ENCODE data around the gene ZNF692. TPM values are rescaled to one million over a fixed set of nuclear protein-coding genes. Genes with fewer than 3 reads are reported as not detected.
A peak's percentile ranks its signal among the peaks of the same experiment; 100 is the strongest.

Gene ZNF692
- total and polyA plus RNA-seq, 2 of the 13 experiments (the other 11 are each of a cell fraction or from before 2014, with no cell fraction given), result 27.3 to 45.8 TPM

DNA sequence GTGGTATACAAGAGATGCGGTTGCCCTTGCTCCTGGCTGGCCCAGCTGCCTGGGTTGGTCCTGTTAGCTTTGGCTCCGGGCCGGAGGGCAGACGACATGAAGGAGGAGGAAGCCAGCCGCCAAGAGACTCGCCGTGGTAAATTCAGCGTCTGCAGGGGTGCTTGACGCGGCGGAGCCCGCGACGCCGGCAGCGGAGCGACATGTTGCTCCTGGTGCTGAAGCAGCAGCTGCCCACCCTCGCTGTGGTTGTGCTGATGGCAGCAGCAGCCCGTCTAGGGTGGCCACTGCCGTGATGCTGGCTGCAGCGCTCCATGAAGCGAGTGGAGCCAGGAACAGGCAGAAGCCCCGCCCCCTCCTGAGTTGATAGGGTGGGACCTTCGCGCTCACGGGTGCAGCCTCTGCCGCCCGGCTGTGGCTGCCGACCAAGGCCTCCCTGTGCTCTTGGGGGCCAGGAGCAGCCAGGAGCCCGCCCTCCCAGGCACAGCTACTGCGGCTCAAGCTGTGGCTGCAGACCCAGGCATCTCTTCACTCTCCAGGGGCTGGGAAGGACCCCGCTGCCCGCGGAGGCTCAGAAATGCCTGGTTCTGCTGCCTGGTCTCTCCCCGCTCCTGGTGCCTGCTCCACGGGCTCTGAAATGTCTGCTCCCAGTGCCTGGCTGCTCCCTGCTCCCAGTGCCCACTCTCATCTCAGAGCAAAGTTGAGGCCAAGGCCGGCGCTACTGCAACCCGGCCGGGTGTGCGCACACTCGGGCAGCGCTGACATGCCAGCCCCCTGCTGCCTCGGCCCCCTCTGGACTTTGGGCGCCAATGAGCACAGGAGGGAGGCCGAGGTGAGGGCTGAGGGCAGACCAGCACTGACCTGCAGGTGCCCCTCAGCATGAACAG lies 4.4 kb upstream of the ZNF692 start (continued):
- TF ChIP-seq, protein P1, sequence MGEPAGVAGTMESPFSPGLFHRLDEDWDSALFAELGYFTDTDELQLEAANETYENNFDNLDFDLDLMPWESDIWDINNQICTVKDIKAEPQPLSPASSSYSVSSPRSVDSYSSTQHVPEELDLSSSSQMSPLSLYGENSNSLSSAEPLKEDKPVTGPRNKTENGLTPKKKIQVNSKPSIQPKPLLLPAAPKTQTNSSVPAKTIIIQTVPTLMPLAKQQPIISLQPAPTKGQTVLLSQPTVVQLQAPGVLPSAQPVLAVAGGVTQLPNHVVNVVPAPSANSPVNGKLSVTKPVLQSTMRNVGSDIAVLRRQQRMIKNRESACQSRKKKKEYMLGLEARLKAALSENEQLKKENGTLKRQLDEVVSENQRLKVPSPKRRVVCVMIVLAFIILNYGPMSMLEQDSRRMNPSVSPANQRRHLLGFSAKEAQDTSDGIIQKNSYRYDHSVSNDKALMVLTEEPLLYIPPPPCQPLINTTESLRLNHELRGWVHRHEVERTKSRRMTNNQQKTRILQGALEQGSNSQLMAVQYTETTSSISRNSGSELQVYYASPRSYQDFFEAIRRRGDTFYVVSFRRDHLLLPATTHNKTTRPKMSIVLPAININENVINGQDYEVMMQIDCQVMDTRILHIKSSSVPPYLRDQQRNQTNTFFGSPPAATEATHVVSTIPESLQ (CRISPR knock-in tag; conservative IDR thresholded peaks at IDR 0.05), result no peak
- TF ChIP-seq ZNF598 (CRISPR knock-in tag; IDR thresholded peaks at IDR 0.05; ENCODE audit: borderline replicate concordance) (0 out of 2 replicates have a peak, but pooled peaks have one; percentile 23), CBX5 (CRISPR knock-in tag; IDR thresholded peaks at IDR 0.05; ENCODE audit: borderline replicate concordance) (peak; percentile 7; the same call in 1 of the 2 replicates), SALL2 (CRISPR knock-in tag; IDR thresholded peaks at IDR 0.05) (peak; percentile 66; the same call in 1 of the 2 replicates), HOXA5 (CRISPR knock-in tag; IDR thresholded peaks at IDR 0.05) (peak; percentile 60; the same call in 1 of the 2 replicates), ZNF556 (CRISPR knock-in tag; IDR thresholded peaks at IDR 0.05; ENCODE audit: borderline replicate concordance) (0 out of 2 replicates have a peak, but pooled peaks have one; percentile 32), XRCC5 (optimal IDR thresholded peaks at IDR 0.05; ENCODE audit: low read length) (peak; percentile 33), EED (CRISPR knock-in tag; IDR thresholded peaks at IDR 0.05) (peak; percentile 84; the same call in 1 of the 2 replicates), ZNF333 (CRISPR knock-in tag; IDR thresholded peaks at IDR 0.05; ENCODE audit: borderline replicate concordance) (no peak), ZNF782 (CRISPR knock-in tag; IDR thresholded peaks at IDR 0.05; ENCODE audit: borderline replicate concordance) (peak; percentile 40; the same call in 1 of the 2 replicates), ZSCAN31 (CRISPR knock-in tag; IDR thresholded peaks at IDR 0.05; ENCODE audit: low read depth) (peak; percentile 92)
- TF ChIP-seq, protein P2, sequence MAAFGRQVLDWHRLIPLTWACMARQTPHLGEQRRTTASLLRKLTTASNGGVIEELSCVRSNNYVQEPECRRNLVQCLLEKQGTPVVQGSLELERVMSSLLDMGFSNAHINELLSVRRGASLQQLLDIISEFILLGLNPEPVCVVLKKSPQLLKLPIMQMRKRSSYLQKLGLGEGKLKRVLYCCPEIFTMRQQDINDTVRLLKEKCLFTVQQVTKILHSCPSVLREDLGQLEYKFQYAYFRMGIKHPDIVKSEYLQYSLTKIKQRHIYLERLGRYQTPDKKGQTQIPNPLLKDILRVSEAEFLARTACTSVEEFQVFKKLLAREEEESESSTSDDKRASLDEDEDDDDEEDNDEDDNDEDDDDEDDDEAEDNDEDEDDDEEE (CRISPR knock-in tag; IDR thresholded peaks at IDR 0.05), result peak; percentile 84; the same call in 1 of the 2 replicates
- TF ChIP-seq, protein P3, sequence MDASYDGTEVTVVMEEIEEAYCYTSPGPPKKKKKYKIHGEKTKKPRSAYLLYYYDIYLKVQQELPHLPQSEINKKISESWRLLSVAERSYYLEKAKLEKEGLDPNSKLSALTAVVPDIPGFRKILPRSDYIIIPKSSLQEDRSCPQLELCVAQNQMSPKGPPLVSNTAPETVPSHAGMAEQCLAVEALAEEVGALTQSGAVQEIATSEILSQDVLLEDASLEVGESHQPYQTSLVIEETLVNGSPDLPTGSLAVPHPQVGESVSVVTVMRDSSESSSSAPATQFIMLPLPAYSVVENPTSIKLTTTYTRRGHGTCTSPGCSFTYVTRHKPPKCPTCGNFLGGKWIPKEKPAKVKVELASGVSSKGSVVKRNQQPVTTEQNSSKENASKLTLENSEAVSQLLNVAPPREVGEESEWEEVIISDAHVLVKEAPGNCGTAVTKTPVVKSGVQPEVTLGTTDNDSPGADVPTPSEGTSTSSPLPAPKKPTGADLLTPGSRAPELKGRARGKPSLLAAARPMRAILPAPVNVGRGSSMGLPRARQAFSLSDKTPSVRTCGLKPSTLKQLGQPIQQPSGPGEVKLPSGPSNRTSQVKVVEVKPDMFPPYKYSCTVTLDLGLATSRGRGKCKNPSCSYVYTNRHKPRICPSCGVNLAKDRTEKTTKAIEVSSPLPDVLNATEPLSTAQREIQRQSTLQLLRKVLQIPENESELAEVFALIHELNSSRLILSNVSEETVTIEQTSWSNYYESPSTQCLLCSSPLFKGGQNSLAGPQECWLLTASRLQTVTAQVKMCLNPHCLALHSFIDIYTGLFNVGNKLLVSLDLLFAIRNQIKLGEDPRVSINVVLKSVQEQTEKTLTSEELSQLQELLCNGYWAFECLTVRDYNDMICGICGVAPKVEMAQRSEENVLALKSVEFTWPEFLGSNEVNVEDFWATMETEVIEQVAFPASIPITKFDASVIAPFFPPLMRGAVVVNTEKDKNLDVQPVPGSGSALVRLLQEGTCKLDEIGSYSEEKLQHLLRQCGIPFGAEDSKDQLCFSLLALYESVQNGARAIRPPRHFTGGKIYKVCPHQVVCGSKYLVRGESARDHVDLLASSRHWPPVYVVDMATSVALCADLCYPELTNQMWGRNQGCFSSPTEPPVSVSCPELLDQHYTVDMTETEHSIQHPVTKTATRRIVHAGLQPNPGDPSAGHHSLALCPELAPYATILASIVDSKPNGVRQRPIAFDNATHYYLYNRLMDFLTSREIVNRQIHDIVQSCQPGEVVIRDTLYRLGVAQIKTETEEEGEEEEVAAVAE (CRISPR knock-in tag; IDR thresholded peaks at IDR 0.05; ENCODE audit: borderline replicate concordance), result peak; percentile 21; the same call in 1 of the 2 replicates
- TF ChIP-seq, protein P4, sequence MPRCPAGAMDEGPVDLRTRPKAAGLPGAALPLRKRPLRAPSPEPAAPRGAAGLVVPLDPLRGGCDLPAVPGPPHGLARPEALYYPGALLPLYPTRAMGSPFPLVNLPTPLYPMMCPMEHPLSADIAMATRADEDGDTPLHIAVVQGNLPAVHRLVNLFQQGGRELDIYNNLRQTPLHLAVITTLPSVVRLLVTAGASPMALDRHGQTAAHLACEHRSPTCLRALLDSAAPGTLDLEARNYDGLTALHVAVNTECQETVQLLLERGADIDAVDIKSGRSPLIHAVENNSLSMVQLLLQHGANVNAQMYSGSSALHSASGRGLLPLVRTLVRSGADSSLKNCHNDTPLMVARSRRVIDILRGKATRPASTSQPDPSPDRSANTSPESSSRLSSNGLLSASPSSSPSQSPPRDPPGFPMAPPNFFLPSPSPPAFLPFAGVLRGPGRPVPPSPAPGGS (CRISPR knock-in tag; IDR thresholded peaks at IDR 0.05), result peak; percentile 58; the same call in 1 of the 2 replicates

Measured in HepG2 (cell line).